Liver (tissue), 9 donors: ENCODE data around the gene KIF3C. TPM values are rescaled to one million over a fixed set of nuclear protein-coding genes. Genes with fewer than 3 reads are reported as not detected.

ENCODE experiments used
- DNase-seq: peaks from one replicate; pipeline ENCODE4 v3.0.0-alpha.2; 2017; ENCODE audit warnings: low spot score
- H3K27ac ChIP-seq, 2 donors: one replicate each; pipeline ENCODE4 v1.7.0; 2013; ENCODE audit warnings: inconsistent platforms in 2 of 2, low read length in 2 of 2, control low read depth in 1 of 2, low read depth in 1 of 2, mild to moderate bottlenecking in 1 of 2
- H3K27me3 ChIP-seq, 4 donors: one replicate each; pipeline versions ENCODE4 v1.6.1 to v1.7.0; 2013; ENCODE audit warnings: low read length in 3 of 4, inconsistent platforms in 1 of 4, mild to moderate bottlenecking in 1 of 4, moderate library complexity in 1 of 4; ENCODE audit not compliant: control insufficient read depth in 4 of 4, insufficient read depth in 4 of 4
- H3K36me3 ChIP-seq, 4 donors: one replicate each; pipeline versions ENCODE4 v1.6.1 to v1.7.0; 2013; ENCODE audit warnings: low read length in 3 of 4, mild to moderate bottlenecking in 3 of 4, low read depth in 1 of 4, moderate library complexity in 1 of 4; ENCODE audit not compliant: control insufficient read depth in 4 of 4, insufficient read depth in 3 of 4
- H3K4me1 ChIP-seq, 4 donors: one replicate each; pipeline versions ENCODE4 v1.6.1 to v1.7.0; 2013; ENCODE audit warnings: low read length in 3 of 4, mild to moderate bottlenecking in 3 of 4, moderate library complexity in 1 of 4; ENCODE audit not compliant: control insufficient read depth in 4 of 4, insufficient read depth in 4 of 4
- H3K4me3 ChIP-seq, 3 donors: one replicate each; pipeline versions ENCODE4 v1.6.1 to v1.7.0; 2013; ENCODE audit warnings: low read length in 3 of 3, control low read depth in 1 of 3, low read depth in 1 of 3, mild to moderate bottlenecking in 1 of 3
- H3K9ac ChIP-seq, 2 donors: one replicate each; pipeline ENCODE4 v1.7.0; 2013; ENCODE audit warnings: low read length in 2 of 2, mild to moderate bottlenecking in 2 of 2, moderate library complexity in 2 of 2, control low read depth in 1 of 2, low read depth in 1 of 2
- H3K9me3 ChIP-seq, 4 donors: one replicate each; pipeline versions ENCODE4 v1.6.1 to v1.7.0; 2013; ENCODE audit warnings: low read length in 3 of 4; ENCODE audit not compliant: control insufficient read depth in 4 of 4
- CTCF ChIP-seq: fragments of 150-350 bp; IDR thresholded peaks from 2 replicates; pipeline ENCODE4 v1.5.1; 2017; ENCODE audit warnings: improper control_type of control experiment, low read depth, low read length; ENCODE audit not compliant: missing input control
- FOXA1 ChIP-seq: IDR thresholded peaks from 2 replicates; pipeline ENCODE4 v1.6.1; 2016; ENCODE audit warnings: antibody characterized with exemption
- FOXA2 ChIP-seq: IDR thresholded peaks from 2 replicates; pipeline ENCODE4 v1.6.1; 2016; ENCODE audit warnings: antibody characterized with exemption
- GABPA ChIP-seq, 2 donors: IDR thresholded peaks in 1 of 2; conservative IDR thresholded peaks in 1 of 2; 2 replicates each; pipeline ENCODE4 v1.6.1; 2016; ENCODE audit warnings: antibody characterized with exemption in 2 of 2, mild to moderate bottlenecking in 1 of 2, moderate library complexity in 1 of 2
- HNF4A ChIP-seq, 2 donors: conservative IDR thresholded peaks; 2 replicates each; pipeline ENCODE4 v1.6.1; 2016; ENCODE audit warnings: antibody characterized with exemption in 2 of 2, mild to moderate bottlenecking in 2 of 2
- HNF4G ChIP-seq: IDR thresholded peaks from 2 replicates; pipeline ENCODE4 v1.6.1; 2016; ENCODE audit warnings: antibody characterized with exemption
- JUND ChIP-seq, 2 donors: IDR thresholded peaks; 2 replicates each; pipeline ENCODE4 v1.6.1; 2016; ENCODE audit warnings: antibody characterized with exemption in 2 of 2
- MAX ChIP-seq: IDR thresholded peaks from 2 replicates; pipeline ENCODE4 v1.6.1; 2016; ENCODE audit warnings: antibody characterized with exemption
- NR2F2 ChIP-seq: IDR thresholded peaks from 2 replicates; pipeline ENCODE4 v1.6.1; 2016; ENCODE audit warnings: antibody characterized with exemption
- RAD21 ChIP-seq, 2 donors: IDR thresholded peaks; 2 replicates each; pipeline ENCODE4 v1.6.1; 2016; ENCODE audit warnings: antibody characterized with exemption in 2 of 2, mild to moderate bottlenecking in 2 of 2
- RXRA ChIP-seq, 2 donors: IDR thresholded peaks; 2 replicates each; pipeline ENCODE4 v1.6.1; 2017 to 2018; ENCODE audit warnings: antibody characterized with exemption in 2 of 2, mild to moderate bottlenecking in 1 of 2
- SP1 ChIP-seq: IDR thresholded peaks from 2 replicates; pipeline ENCODE4 v1.6.1; 2018; ENCODE audit warnings: antibody characterized with exemption, mild to moderate bottlenecking
- TAF1 ChIP-seq: conservative IDR thresholded peaks from 2 replicates; pipeline ENCODE4 v1.6.1; 2016; ENCODE audit warnings: antibody characterized with exemption, mild to moderate bottlenecking
- YY1 ChIP-seq: IDR thresholded peaks from 2 replicates; pipeline ENCODE4 v1.6.1; 2016; ENCODE audit warnings: antibody characterized with exemption, mild to moderate bottlenecking
- ZBTB33 ChIP-seq: IDR thresholded peaks from 2 replicates; pipeline ENCODE4 v1.6.1; 2016; ENCODE audit warnings: antibody characterized with exemption
- WGBS: extraction: QIAGEN DNeasy Blood & Tissue Kit; methylation state at CpG from one replicate; pipeline ENCODE4 v1.1.7; 2013; 5-methylcytosine and 5-hydroxymethylcytosine counted together
- polyA plus RNA-seq, 2 donors: library from polyadenylated mRNA; stranded (reverse) in 1 of 2; unstranded in 1 of 2; fragments of 200-250 nt in 1 of 2; fragments of >200 nt in 1 of 2; fragmentation: Nextera tagmentation in 1 of 2; extraction: Ambion mirVana in 1 of 2; gene quantifications; one replicate each; pipeline versions ENCODE4 v1.2.1 to v1.2.3, GENCODE V29; 2013 to 2015
- total RNA-seq, 2 donors: library from RNA; depleted of rRNA; stranded (reverse); fragments of >200 nt; gene quantifications; one replicate each; pipeline ENCODE4 v1.2.3, GENCODE V29; 2014
- TF ChIP-seq, protein P1 (sequence below): IDR thresholded peaks from 2 replicates; pipeline ENCODE4 v1.6.1; 2016; ENCODE audit warnings: antibody characterized with exemption
- donor health status: healthy.
- donor health status: healthy.
- donor health status: healthy.
- donor health status: healthy.
- donor health status: healthy.

Gene KIF3C
- total and polyA plus RNA-seq, 4 donors, result 0.26 to 0.93 (median 0.67) TPM

- H3K4me3 ChIP-seq, result no peak overlapping the region
- no peaks in the 10 kb centered on the region for H3K9me3 ChIP-seq
- peaks cover 0 to 2% (median 0%) of the 10 kb centered on the region in 4 donors for H3K4me1 ChIP-seq
- 93% methylated on average over 7 of the region's 7 CpGs for WGBS
- TF ChIP-seq CTCF, result no peak
- no peak for TF ChIP-seq HNF4G
- no peak for TF ChIP-seq HNF4A (conservative IDR thresholded peaks at IDR 0.05)
- TF ChIP-seq RAD21 (IDR thresholded peaks at IDR 0.05), result no peak
- no peak for TF ChIP-seq ZBTB33
- no peak for TF ChIP-seq MAX
- TF ChIP-seq, protein P1, sequence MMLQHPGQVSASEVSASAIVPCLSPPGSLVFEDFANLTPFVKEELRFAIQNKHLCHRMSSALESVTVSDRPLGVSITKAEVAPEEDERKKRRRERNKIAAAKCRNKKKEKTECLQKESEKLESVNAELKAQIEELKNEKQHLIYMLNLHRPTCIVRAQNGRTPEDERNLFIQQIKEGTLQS, result no peak
- no peak for TF ChIP-seq RXRA (IDR thresholded peaks at IDR 0.05)
- TF ChIP-seq GABPA (IDR thresholded peaks at IDR 0.05 in 1 of 2, conservative IDR thresholded peaks at IDR 0.05 in 1 of 2), result no peak
- no peak for TF ChIP-seq NR2F2
- no peak for TF ChIP-seq FOXA1
- TF ChIP-seq JUND (IDR thresholded peaks at IDR 0.05), result no peak
- H3K27ac ChIP-seq, result no peak overlapping the region
- H3K9ac ChIP-seq, result no peak overlapping the region
- H3K36me3 ChIP-seq, result no peaks in the 10 kb centered on the region
- no peaks in the 10 kb centered on the region for H3K27me3 ChIP-seq
- no peak for DNase-seq
Observed at GRCh38 chr2:25966531-25967270, 15.6 kb downstream of the KIF3C start.

GRCh38 chr2:25964891-25965290 lies 17.4 kb downstream of the KIF3C start:
- Histone ChIP-seq H3K4me1 (peaks cover 0 to 3% (median under 1%) of the 10 kb centered on the region in 4 donors), H3K27ac (no peak overlapping the region), H3K9ac (no peak overlapping the region), H3K9me3 (no peaks in the 10 kb centered on the region), H3K4me3 (no peak overlapping the region), H3K36me3 (no peaks in the 10 kb centered on the region), H3K27me3 (no peaks in the 10 kb centered on the region)
- DNase-seq, result no peak
- TF ChIP-seq FOXA1 (no peak), TAF1 (no peak), YY1 (no peak), FOXA2 (no peak), HNF4A (conservative IDR thresholded peaks at IDR 0.05) (no peak), GABPA (IDR thresholded peaks at IDR 0.05 in 1 of 2, conservative IDR thresholded peaks at IDR 0.05 in 1 of 2) (no peak), RAD21 (IDR thresholded peaks at IDR 0.05) (no peak), JUND (IDR thresholded peaks at IDR 0.05) (no peak), MAX (no peak), NR2F2 (no peak), ZBTB33 (no peak), SP1 (no peak), CTCF (no peak)
- TF ChIP-seq, protein P1, result no peak
- WGBS, result 90% methylated on average over 7 of the region's 7 CpGs
